GM18502 (cell line): ENCODE measurements around the gene ASB10.

Experiments
- ATAC-seq: cut with Tn5 transposase; IDR thresholded peaks from one replicate; pipeline ENCODE4 v1.9.1; 2021; ENCODE audit warnings: mild to moderate bottlenecking; ENCODE audit not compliant: unreplicated experiment, poor library complexity

The ASB10 gene

GRCh38 chr7:151191544-151191943 is 4.5 kb upstream of the ASB10 start:
- ATAC-seq = no peak

DNA sequence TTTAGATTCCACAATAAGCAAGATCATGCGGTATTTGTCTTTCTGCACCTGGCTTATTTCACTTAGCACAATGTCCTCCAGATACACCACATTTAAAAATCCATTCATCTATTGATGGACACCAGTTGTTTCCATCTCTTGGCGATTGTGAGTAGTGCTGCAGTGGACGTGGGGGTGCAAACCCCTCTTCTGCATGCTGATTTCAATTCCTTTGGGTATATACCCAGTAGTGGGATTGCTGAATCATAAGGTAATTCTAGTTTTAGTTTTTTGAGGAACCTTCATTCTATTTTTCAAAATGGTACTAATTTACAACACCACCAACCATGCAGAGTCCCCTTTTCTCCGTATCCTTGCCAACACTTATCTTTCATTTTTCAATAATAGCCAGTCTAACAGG is 2.0 kb upstream of the ASB10 start:
- no peak for ATAC-seq

DNA sequence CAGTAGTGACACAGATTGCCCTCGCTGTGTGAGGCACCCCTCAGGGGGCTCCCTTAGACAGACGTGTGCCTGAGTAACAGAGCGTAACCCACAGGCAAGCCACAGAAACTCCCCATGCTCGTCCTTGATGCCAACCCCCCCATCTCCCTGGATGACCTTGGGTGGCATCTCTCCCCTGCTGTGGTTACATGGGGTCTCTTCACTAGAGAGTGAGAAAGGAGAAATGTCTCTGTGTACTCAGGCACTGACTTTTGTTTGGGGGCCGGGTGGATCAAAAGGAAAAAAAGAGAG is 1.1 kb upstream of the ASB10 start:
- no peak for ATAC-seq

GRCh38 chr7:151187409-151188251 is 580 bp upstream of the ASB10 start:
- no peak for ATAC-seq

- no peak for ATAC-seq
Observed at GRCh38 chr7:151185762-151186639, 1.0 kb downstream of the ASB10 start.

DNA sequence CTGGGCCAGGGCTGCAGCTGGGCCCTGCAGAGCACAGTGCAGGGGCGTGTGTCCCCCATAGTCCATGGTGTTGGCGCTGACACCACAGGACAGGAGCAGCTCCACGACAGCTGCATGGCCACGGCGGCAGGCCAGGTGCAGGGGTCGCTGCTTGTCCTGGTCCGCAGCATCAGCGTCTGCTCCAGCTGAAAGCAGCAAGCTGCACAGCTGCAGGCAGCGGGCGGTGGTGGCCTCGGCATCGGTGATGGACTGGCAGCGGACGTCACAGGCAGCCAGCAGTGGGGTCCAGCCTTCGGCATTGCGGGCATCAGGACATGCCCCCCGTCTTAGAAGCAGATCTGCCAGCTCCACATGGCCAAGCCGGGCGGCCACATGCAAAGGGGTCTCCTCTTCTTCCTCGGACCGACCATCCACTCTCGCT is 6.0 kb downstream of the ASB10 start:
- ATAC-seq = no peak

DNA sequence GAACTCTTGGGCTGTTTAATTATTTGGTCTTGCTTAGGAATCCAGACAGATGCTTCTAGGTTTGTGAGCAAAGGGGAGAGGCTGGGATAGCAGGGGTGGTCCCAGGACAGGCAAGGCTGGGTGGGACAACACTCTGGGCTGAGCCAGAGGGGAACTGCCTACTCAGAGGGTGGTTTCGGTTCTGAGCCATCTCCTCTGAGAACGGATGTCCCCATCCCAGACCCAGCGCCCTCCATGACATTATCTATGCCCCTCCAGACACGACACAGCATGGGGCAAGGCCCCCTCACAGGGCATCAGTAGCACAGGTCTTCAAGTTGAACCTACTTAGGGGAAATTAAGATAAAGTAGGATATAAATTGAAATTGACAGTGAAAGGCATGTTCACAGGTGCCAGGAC is 7.1 kb downstream of the ASB10 start:
- ATAC-seq = no peak

DNA sequence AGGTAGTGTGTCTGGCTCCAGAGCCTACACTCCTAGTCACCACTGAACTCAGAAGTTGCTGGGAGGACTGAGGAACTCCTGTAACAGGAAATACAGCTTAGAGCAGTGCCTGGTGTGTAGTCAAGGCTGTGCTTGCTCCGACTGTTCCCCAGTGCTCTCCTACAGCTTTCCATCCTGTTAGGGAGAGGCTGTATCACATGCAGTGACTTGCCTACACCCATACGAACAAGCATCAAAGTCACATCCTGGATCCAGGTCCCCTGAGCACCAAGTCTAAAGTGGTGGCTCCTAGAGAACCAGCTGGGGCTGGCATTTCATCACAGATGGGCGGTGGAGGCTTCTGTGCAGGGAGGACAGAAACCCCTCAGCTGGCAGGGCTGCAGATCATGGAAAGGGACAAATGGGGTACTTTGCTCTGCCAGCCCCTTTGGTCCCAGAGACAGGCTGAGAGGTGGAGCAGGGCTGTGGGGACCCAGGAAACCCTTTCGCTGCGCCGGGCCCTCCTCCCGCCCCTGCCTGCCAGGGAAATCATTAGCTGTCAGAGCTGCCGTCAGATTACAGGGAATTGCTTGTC is 7.7 kb downstream of the ASB10 start:
- ATAC-seq = no peak

GRCh38 chr7:151178831-151179230 is 8.2 kb downstream of the ASB10 start:
- ATAC-seq = no peak

DNA sequence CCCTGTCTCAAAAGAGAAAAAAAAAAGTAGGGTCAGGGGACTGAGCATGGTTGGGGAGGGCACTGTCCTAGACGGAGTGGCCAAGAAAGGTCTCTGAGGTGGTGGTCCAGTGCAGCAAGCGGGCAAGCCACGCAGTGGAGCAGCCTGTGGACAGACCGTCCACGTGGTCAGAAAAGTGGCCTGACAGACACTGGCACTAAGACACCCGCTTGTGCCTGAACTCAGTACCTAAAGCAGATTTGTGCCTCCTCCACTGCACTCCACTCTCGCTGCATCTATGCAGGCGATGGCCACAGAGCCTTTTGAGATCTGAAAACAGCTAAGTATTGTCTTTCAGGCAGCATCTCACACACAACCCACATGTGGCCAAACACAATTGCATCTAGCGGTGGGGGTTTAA is 8.8 kb downstream of the ASB10 start:
- ATAC-seq = no peak

- ATAC-seq = no peak
Observed at GRCh38 chr7:151177310-151177709, 9.7 kb downstream of the ASB10 start.

GRCh38 chr7:151176401-151176800 is 10.6 kb downstream of the ASB10 start:
- ATAC-seq = no peak

- ATAC-seq = no peak
Observed at GRCh38 chr7:151175793-151176311, 11.2 kb downstream of the ASB10 start.

DNA sequence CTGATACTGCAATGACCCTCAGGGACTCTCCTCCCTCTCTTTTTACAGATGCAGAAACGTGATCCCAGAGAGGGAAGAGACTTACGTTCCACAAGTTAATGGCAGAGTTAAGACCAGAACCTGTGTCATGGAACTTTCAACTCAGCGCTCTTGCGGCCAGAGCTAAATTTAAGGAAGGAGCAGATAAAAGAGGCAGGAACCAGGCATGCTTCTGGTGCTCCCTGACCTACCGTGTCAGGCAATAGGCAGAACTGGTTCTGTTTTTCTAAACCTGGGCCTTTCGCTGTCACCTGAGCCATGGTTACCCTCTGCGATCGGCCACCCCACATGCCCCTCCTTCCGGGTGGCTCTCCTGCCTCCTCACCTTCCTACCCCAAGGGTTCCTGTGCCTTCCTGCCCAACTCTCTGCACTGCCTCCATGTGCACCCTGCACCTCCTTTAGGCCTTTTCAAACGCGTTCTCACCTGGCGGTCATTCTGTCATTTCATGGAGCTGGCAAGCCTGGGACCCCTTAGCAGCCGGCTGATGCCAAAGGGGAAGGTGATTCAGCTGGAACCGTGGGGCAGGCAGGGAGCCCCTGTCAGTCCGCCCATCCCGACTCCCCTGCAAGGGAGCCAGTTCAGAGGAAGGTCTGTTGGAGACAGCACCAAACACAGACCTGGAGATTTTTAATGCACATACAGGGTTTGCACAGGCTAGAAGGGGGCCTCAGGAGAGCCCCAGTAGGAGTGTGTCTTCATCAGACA is 11.8 kb downstream of the ASB10 start:
- ATAC-seq = no peak

GRCh38 chr7:151174246-151175046 is 12.6 kb downstream of the ASB10 start:
- ATAC-seq = no peak

- no peak for ATAC-seq
Observed at GRCh38 chr7:151173386-151174245, 13.4 kb downstream of the ASB10 start.

DNA sequence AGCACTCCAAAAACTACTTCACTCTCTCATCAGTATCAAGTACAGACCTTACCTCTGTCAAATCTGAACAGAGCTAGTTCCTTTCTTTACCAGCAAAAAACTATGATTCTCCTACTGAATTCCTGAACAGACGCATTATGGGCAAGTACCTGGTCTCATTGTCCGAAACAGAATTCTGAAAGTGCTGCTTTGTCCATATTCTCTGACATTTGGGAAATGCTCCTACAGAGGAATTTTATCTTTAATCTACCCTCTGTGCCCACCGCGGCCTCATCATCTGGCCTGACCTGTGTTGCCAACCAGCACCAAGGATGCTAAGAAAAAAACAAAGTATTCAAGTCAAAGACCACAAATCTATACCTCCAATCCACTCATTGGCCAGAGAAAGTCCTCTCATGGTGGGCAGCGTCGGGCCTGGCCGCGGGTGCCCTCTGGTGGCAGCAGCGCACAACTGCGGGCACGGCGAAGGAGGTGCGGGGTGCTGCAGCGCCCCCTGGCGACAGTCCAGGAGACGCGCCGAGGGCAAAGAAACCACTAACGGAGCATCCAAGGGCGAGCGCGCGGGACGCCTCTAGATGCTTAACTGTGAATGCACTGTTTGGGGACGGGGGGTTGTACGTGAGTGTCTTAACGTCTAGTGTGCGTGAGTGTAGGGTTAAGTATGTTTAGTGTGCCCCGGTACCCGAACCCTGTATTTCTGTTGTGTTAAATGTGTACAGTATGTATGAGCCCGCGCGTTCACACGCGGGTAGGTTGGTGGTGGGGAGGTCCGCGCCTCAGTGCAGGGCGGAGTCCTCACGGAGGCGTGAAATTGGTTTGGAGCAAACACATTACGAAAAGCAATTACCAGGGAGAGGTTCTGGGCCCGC is 14.5 kb downstream of the ASB10 start:
- ATAC-seq = peak; percentile 72

GRCh38 chr7:151168787-151169162 is 18.3 kb downstream of the ASB10 start:
- ATAC-seq = no peak
